Transverse colon (tissue), 4 donors: ENCODE measurements around the gene TIMP3. TPM values are rescaled to one million over a fixed set of nuclear protein-coding genes. Genes with fewer than 3 reads are reported as not detected.
A peak's percentile ranks its signal among the peaks of the same experiment; 100 is the strongest.

ENCODE experiments used
- DNase-seq: peaks from one replicate; pipeline ENCODE4 v3.0.0-alpha.2; 2019
- H3K27ac ChIP-seq, 4 donors: fragments of 200-600 bp; sonication (generic); 2 replicates each; pipeline ENCODE4 v1.5.1; 2016 to 2018; ENCODE audit warnings: inconsistent platforms in 4 of 4
- H3K27me3 ChIP-seq: fragments of 200-600 bp; sonication (generic); 2 replicates; pipeline ENCODE4 v1.5.1; 2017; ENCODE audit warnings: inconsistent platforms
- H3K36me3 ChIP-seq, 4 donors: fragments of 200-600 bp; sonication (generic); 2 replicates each; pipeline ENCODE4 v1.5.1; 2017 to 2019; ENCODE audit warnings: inconsistent platforms in 4 of 4
- H3K4me1 ChIP-seq, 4 donors: fragments of 200-600 bp; sonication (generic); 2 replicates each; pipeline ENCODE4 v1.5.1; 2017 to 2020; ENCODE audit warnings: inconsistent platforms in 4 of 4
- H3K4me3 ChIP-seq, 4 donors: fragments of 200-600 bp; sonication (generic); 1 replicate in 1 of 4; 2 replicates in 3 of 4; pipeline versions ENCODE4 v1.5.1 to v1.6.1; 2017 to 2019; ENCODE audit warnings: inconsistent platforms in 4 of 4
- H3K9me3 ChIP-seq, 2 donors: fragments of 200-600 bp; sonication (generic); 2 replicates each; pipeline ENCODE4 v1.5.1; 2017 to 2019; ENCODE audit warnings: inconsistent platforms in 2 of 2
- EP300 ChIP-seq: sonication (generic); formaldehyde crosslinking; IDR thresholded peaks from one replicate; pipeline ENCODE4 v1.6.1; 2017; ENCODE audit warnings: antibody characterized with exemption, low read depth
- POLR2A ChIP-seq: fragments of 450-650 bp; IDR thresholded peaks from one replicate; pipeline ENCODE4 v1.6.1; 2016; ENCODE audit warnings: antibody characterized with exemption, mild to moderate bottlenecking, moderate library complexity
- POLR2AphosphoS5 ChIP-seq, 3 donors: sonication (generic); formaldehyde crosslinking; IDR thresholded peaks; one replicate each; pipeline ENCODE4 v1.6.1; 2016; ENCODE audit warnings: antibody characterized with exemption in 3 of 3
- WGBS, 2 donors: methylation state at CpG; one replicate each; pipeline ENCODE4 v1.1.5; 2018; ENCODE audit warnings: low coverage in 1 of 2; 5-methylcytosine and 5-hydroxymethylcytosine counted together
- in situ Hi-C, 4 donors: fragments of 200-750 bp; cut with MboI; loops; one replicate each; pipeline versions ENCODE4 v1.15.0 to v1.15.1; 2017; ENCODE audit warnings: low sequenced_read_pairs in 3 of 4, low pct_ligation_motif_present in 1 of 4, low pct_unique_long_range_greater_than_20kb in 1 of 4
- intact Hi-C: fragments of 100-400 bp; cut with DNase I; formaldehyde crosslinking; loops from one replicate; pipeline ENCODE4 v1.15.1; 2023; ENCODE audit warnings: low total_unique reads
- total RNA-seq, 4 donors: library from RNA; depleted of rRNA; stranded (reverse); fragments of >200 nt; gene quantifications; one replicate each; pipeline ENCODE4 v1.1.0, GENCODE V29; 2016
- TF ChIP-seq, protein P1 (sequence below), 5 experiments: fragments of 200-600 bp in 3 of 5; fragments of 450-650 bp in 2 of 5; sonication (generic) in 3 of 5; IDR thresholded peaks; 1 replicate in 2 of 5; 2 replicates in 3 of 5; pipeline ENCODE4 v1.5.1; 2016 to 2017; ENCODE audit warnings: antibody characterized with exemption in 5 of 5, inconsistent platforms in 3 of 5, mild to moderate bottlenecking in 2 of 5, moderate library complexity in 1 of 5

Gene TIMP3
- total RNA-seq, 4 donors from 2014 or later = 49.7 to 158 (median 62.4) TPM

DNA sequence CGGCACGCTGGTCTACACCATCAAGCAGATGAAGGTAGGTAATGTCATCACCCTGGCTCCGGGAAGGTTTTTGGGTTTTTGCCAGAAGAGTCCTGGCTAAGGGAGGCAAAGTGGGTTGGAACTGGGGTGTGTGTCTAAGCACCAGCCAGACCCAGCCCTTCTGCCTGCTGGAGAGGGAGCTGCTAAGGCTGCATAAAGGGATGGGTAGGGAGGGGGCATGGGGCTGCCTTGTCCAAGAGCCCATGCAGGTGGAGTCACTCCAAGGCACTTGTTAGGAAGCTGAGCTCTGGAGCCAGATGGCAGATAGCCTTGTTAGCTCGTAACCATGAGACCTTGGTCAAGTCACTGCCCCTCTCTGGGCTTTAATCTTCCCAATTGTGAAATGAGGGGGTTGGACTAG, 48.0 kb downstream of the TIMP3 start:
- no peak for TF ChIP-seq POLR2AphosphoS5 (IDR thresholded peaks at IDR 0.05)
- TF ChIP-seq EP300 = no peak
- intact Hi-C loops (no loop called here), in situ Hi-C loops (no loop called here)
- 80% methylated on average over 4 of the region's 4 CpGs; no CpG with 5 or more reads in 1 of the 2 donors for WGBS, 2 donors
- DNase-seq = no peak
- Histone ChIP-seq H3K36me3 (no peaks in the 10 kb centered on the region), H3K9me3 (no peaks in the 10 kb centered on the region), H3K4me3 (no peak overlapping the region), H3K4me1 (peaks cover 20 to 45% (median 32%) of the 10 kb centered on the region in 4 donors), H3K27me3 (no peaks in the 10 kb centered on the region), H3K27ac (peak overlapping the region in 3 of 4 donors; percentile 61 to 83 (median 66))

DNA sequence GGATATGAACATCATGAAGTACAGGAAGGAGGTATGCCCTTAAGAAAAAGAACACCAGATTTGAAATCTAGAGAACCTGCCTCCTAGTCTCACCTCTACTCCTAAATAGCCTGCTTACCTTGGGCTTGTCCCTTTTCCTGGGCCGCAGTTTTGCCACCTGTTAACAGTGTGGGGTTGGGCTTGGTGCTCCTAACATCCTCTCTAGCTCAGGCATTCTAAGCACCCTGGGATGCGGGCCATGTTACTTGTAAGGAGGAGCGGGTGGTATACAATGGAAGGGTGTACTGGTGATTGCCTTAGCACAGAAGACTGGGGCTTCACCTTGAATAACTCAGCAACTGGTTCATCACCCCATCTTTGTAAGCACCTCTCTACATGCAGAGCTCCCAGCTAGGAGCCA, 48.7 kb downstream of the TIMP3 start:
- in situ Hi-C loops (no loop called here), intact Hi-C loops (no loop called here)
- TF ChIP-seq POLR2A (no peak), POLR2AphosphoS5 (IDR thresholded peaks at IDR 0.05) (no peak), EP300 (no peak)
- TF ChIP-seq, protein P1, sequence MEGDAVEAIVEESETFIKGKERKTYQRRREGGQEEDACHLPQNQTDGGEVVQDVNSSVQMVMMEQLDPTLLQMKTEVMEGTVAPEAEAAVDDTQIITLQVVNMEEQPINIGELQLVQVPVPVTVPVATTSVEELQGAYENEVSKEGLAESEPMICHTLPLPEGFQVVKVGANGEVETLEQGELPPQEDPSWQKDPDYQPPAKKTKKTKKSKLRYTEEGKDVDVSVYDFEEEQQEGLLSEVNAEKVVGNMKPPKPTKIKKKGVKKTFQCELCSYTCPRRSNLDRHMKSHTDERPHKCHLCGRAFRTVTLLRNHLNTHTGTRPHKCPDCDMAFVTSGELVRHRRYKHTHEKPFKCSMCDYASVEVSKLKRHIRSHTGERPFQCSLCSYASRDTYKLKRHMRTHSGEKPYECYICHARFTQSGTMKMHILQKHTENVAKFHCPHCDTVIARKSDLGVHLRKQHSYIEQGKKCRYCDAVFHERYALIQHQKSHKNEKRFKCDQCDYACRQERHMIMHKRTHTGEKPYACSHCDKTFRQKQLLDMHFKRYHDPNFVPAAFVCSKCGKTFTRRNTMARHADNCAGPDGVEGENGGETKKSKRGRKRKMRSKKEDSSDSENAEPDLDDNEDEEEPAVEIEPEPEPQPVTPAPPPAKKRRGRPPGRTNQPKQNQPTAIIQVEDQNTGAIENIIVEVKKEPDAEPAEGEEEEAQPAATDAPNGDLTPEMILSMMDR (IDR thresholded peaks at IDR 0.05) = no peak
- Histone ChIP-seq H3K27me3 (no peaks in the 10 kb centered on the region), H3K4me1 (peaks cover 20 to 45% (median 32%) of the 10 kb centered on the region in 4 donors), H3K4me3 (no peak overlapping the region), H3K36me3 (no peaks in the 10 kb centered on the region), H3K9me3 (no peaks in the 10 kb centered on the region), H3K27ac (peak overlapping the region; percentile 7 to 83 (median 64))
- no peak for DNase-seq
- 87% methylated on average over 3 of the region's 3 CpGs; no CpG with 5 or more reads in 1 of the 2 donors for WGBS, 2 donors

DNA sequence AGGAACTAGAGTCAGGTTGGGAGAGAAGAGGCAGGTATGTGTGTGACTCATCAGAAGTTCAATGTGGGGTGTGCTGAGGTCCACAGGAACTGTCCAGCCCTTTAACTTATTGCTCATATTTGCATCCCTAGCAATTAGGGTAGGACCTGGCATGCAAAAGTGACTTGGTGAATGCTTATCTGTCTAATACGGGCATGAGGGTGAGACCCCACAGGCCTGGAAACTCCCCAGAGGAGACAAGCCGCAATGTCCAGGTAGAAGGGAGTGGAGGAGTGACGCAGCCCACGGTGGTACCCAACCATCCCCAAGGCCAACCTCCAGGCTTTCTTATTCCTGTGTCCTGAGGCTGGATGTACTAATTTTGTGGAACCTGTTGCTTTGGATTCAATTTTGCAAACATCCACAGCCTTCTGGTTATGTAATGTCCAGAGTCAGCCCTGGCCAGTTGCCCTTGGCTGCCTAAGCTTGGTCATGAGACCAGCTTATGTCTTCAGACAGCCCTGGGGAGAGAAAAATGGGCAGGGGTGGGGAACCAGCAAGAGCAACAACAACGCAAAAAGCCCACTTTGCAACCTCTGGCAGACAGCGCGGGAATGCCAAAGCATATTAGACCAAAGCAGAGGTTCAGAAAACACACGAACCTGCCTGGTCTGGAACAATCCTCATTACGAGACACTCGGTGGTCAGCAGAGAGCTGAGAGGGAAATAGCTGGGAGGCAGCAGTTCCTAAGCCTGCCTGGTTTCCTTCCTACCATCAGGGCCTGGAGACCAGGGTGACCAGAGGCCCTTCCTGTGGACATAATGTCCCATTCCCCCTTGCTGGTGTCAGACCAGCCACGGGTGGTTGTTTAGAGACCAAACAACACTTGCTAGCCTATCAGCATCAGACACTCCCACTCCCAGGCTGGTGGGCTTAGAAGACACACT, 49.3 kb downstream of the TIMP3 start:
- WGBS, 2 donors = 76% methylated on average over 11 of the region's 11 CpGs; no CpG with 5 or more reads in 1 of the 2 donors
- no peak overlapping the region for H3K4me3 ChIP-seq
- intact Hi-C loops = no loop called here
- no peaks in the 10 kb centered on the region for H3K36me3 ChIP-seq
- H3K4me1 ChIP-seq = peaks cover 20 to 43% (median 31%) of the 10 kb centered on the region in 4 donors
- no peaks in the 10 kb centered on the region for H3K9me3 ChIP-seq
- TF ChIP-seq, protein P1 (IDR thresholded peaks at IDR 0.05) = no peak
- TF ChIP-seq POLR2AphosphoS5 (IDR thresholded peaks at IDR 0.05) = peak; percentile 25 to 57 (median 35)
- TF ChIP-seq EP300 = no peak
- no peak for TF ChIP-seq POLR2A
- peak; percentile 63 for DNase-seq
- peak overlapping the region; percentile 61 to 83 (median 64) for H3K27ac ChIP-seq
- no peaks in the 10 kb centered on the region for H3K27me3 ChIP-seq
- in situ Hi-C loops = no loop called here

DNA sequence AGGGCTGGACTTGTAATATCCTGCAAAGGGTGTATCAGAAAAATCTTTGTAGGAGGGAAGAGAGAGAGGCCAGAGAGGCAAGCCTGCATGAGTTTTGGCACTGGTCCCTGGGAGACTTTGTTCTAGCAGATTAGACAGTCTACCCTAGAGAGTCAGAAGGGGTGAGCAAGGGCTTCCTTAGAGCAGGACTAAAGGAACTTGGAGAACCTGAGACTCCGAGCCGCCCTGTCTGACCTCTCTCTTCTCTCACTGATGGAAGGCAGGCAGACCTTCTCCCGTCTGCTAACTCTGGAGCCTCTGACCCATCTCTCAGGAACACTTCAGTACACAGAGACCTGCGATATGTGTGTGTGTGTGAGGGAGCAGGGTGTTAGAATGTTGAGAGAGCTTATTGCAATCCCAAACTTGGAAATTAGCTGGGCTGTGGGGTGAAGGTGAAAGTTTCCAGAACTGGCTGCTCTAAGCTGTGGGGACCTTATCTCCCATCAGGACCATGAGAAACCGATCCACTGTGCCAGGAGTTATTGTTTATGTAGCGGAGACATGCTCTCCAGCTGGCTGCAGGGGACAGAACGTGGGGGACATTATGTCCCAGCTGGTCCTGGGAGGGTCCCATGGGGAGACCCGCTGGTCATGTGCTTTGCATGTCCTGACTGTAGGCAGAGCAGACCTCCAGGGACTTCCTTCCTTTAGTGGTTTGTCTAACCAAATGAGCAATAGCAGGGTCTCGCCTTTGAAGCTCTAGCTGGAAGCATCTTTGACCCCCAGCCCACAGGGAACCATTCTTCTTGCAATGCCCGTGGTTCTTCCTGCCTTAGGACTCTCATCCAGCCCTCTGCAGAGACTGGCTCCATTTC, 51.1 kb downstream of the TIMP3 start:
- Histone ChIP-seq H3K36me3 (no peaks in the 10 kb centered on the region), H3K9me3 (no peaks in the 10 kb centered on the region), H3K27me3 (no peaks in the 10 kb centered on the region), H3K4me3 (no peak overlapping the region), H3K4me1 (peaks cover 20 to 31% (median 24%) of the 10 kb centered on the region in 4 donors), H3K27ac (peak overlapping the region; percentile 61 to 83 (median 64))
- intact Hi-C loops = no loop called here
- WGBS, 2 donors = 50 to 85% methylated on average over 3 to 9 of the region's 10 CpGs
- TF ChIP-seq, protein P1 (IDR thresholded peaks at IDR 0.05) = no peak
- TF ChIP-seq POLR2A (no peak), EP300 (peak; percentile 48), POLR2AphosphoS5 (IDR thresholded peaks at IDR 0.05) (peak in 2 of 3 donors; percentile 15 to 18)
- no peak for DNase-seq
- in situ Hi-C loops = no loop called here
